GM23248 (cell line): ENCODE measurements around the gene RNF186.

Experiments
- EZH2 ChIP-seq: fragments of 200-600 bp; sonication (generic); IDR thresholded peaks from 2 replicates; pipeline ENCODE4 v1.6.1; 2018; ENCODE audit warnings: antibody characterized with exemption, mild to moderate bottlenecking; ENCODE audit not compliant: insufficient read depth, poor library complexity, severe bottlenecking
- EZH2phosphoT487 ChIP-seq: fragments of 200-600 bp; sonication (generic); IDR thresholded peaks from 2 replicates; pipeline ENCODE4 v1.6.1; 2018; ENCODE audit warnings: antibody characterized with exemption, moderate library complexity, mild to moderate bottlenecking, low read depth; ENCODE audit not compliant: insufficient read depth

DNA sequence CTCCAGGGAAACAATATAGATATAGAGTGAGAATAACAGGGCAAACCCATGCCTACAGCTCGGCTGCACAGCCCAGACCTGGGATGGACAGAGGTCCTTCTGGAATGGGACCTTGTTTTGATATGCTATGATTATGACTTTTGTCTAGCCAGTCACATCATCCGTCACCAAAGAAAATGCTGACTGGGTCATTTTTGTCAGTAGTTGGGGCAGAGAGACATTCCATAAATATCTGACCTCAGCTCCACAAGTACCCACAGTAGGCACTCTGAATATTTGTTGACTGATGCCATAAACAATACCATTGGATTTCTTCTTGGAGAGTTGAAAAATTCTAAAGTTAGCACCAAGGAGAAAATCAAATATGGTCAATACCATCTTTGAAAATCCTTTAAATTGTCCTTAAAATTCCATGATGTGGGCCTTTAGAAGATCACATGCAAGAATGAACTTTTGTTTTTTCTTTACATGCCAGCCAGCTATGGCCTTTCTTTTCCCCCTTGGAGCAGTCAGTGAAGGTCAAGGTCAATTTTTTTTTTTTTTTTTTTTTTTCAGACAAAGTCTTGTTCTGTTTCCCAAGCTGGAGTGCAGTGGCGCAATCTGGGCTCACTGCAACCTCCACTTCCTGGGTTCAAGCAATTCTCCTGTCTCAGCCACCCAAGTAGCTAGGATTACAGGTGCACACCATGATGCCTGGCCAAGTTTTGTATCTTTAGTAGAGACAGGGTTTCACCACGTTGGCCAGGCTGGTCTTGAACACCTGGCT lies 22.7 kb downstream of the RNF186 start:
- no peak for TF ChIP-seq EZH2
- TF ChIP-seq EZH2phosphoT487: no peak
